D721Med (cell line): ENCODE results near the gene NDUFB6.

Experiments used
- DNase-seq: peaks from one replicate; pipeline ENCODE4 v3.0.0; 2011; ENCODE audit warnings: low spot score; ENCODE audit not compliant: insufficient read length
- FAIRE-seq: peaks from 2 replicates; lab custom pipeline; 2011; peaks lifted over from hg19 to GRCh38; lab: Jason Lieb, UNC
- TF ChIP-seq, protein P1 (sequence below): IDR thresholded peaks from 2 replicates; pipeline ENCODE4 v1.5.1; 2012; ENCODE audit warnings: mild to moderate bottlenecking, control low read depth; ENCODE audit not compliant: insufficient read depth; ENCODE audit errors: missing control alignments

The NDUFB6 gene

DNA sequence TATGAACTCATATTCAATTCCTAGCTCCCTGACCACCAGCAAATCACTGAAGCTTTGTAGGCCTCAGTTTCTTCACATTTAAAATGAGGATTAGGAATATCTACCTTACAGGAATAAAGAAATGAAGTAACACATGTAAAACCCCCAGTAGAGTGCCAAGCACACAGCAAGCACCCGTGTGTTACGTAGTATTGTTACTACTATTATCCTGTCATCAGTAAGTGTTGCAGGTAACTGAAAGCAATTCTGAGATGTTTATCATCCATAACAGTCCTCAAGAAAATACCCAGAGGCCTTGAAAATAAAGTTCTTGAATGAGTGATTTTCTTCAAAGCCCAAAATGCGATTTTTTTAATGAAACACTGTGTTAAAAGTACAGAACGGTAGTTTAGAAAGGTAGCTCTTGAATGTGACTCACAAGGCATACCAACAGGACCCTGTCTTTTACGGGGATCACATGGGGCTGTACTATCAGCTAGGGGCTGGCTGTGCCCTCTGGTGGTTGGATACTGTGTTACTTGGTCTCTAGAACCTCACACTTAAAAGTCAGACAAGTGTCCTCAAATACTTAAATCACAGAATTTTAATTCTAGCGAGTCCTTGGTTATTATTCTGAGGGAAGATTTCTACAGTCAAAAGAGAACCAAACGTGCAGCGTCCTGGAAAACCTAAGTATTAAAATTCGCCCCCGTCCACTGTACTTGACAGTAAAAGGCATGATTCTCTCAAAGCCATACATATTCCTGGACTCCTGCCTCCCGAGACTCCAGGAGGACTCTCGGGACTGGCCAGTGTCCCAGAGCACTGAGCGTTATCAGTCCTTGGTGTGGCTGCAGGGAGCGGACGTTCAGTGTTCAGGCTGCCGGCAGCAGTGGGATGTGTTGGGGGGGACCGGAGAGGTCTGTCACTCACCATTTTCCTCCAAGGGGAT, 725 bp downstream of the NDUFB6 start:
- DNase-seq (no peak), FAIRE-seq (peak; percentile 70)
- TF ChIP-seq, protein P1, sequence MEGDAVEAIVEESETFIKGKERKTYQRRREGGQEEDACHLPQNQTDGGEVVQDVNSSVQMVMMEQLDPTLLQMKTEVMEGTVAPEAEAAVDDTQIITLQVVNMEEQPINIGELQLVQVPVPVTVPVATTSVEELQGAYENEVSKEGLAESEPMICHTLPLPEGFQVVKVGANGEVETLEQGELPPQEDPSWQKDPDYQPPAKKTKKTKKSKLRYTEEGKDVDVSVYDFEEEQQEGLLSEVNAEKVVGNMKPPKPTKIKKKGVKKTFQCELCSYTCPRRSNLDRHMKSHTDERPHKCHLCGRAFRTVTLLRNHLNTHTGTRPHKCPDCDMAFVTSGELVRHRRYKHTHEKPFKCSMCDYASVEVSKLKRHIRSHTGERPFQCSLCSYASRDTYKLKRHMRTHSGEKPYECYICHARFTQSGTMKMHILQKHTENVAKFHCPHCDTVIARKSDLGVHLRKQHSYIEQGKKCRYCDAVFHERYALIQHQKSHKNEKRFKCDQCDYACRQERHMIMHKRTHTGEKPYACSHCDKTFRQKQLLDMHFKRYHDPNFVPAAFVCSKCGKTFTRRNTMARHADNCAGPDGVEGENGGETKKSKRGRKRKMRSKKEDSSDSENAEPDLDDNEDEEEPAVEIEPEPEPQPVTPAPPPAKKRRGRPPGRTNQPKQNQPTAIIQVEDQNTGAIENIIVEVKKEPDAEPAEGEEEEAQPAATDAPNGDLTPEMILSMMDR, result peak; percentile 63

DNA sequence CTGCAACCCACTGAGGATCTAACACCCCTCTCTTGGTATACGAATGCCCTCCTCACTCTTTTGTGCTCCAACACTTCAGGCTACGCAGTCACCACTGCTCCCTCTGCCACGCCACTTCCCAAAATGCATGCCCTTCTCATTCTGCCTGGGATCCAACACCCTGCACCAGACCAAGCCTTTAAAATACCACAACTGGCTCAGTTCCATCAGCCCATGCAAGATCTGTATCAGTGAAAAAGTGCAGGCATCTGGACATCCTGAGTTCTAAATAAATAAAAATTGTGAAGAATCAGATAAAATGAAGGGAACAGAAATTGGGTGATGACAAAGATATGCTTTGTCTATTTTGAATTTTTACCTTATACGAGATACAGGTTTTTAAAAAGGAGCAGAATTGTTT, 2.7 kb downstream of the NDUFB6 start:
- TF ChIP-seq, protein P1, result no peak
- DNase-seq (no peak), FAIRE-seq (no peak)

DNA sequence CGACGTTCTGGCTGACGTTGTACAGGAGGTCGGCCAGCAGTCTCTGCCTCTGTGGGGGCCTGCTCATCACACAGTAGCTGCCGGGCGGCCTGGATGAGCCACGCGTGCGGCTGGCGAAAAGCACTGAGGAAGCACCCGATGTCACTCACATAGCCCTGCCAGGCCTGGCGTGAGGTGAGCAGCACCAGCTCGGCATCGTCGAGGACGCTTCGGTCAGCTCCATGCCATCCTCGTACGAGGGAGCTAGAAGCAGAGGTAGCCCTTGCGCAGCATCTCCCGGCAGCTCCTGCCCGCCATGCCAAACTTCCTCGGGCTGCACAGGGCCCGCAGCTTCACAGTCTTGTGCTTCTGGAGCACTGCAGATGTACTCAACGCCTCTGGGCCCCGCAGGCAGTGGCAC, 6.2 kb downstream of the NDUFB6 start:
- FAIRE-seq (no peak), DNase-seq (no peak)
- TF ChIP-seq, protein P1, result no peak

DNA sequence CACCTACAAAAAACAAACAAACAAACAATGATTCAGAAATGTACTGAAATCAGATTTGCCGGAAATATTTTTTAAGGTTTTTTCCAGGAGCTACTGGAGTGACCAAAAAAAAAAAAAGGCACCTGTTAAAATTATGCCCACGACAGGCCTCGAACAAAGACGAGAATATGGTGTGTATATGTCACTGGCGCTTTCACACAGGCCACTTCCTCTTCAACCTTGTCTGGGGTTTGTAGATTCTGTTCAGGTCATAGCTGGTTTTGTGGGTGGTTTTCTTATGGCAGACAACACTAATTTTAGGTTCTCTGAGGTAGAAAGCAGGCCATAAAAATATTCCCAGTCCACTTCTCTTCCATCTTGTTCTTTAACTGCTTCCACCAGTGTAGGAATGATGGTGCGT, 7.0 kb downstream of the NDUFB6 start:
- DNase-seq (no peak), FAIRE-seq (no peak)
- TF ChIP-seq, protein P1, result no peak

- FAIRE-seq, result no peak
- TF ChIP-seq, protein P1, result no peak
- DNase-seq, result no peak
These were observed 14.5 kb downstream of the NDUFB6 start for GRCh38 chr9:32558408-32558934.

DNA sequence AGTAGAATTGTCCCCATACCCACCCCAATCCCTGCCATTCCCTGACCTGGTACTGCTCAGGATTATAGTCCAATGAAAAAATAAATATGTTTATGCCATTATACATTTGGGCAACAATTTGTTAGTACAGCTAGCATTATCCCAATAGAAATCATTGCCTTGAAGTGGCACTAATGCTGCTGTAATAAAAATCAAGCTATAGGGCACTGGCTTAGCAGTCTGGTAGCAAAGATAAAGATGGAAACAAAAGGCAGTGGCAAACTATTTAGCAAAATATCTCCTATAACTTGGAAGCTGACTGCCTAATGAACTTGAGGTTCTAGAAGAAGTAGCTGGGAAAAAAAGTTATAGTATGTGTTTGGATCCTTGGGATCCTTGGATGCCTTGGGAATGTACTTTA, 18.4 kb downstream of the NDUFB6 start:
- no peak for FAIRE-seq
- TF ChIP-seq, protein P1, result no peak
- no peak for DNase-seq

DNA sequence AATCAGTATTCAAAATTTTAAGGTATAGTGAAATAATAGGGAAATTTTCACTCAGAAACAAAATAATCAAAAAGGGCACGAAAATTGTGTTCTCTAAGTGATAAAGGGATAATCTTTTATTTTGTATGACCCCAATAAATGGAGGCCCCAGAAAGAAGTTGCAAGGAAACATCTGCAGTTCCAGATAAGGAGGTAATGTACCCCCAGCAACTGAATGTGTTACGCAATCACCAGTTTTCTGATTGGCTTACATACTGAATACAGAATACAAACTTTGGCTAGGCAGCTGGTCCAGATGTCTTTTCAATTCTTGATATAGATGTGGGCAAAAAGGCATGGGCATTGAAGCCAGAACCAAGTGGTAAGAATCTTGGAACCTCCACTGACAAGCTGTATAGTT, 18.9 kb downstream of the NDUFB6 start:
- DNase-seq, result no peak
- TF ChIP-seq, protein P1, result no peak
- no peak for FAIRE-seq
